Activated gamma-delta T cell treated with Interleukin-2 at 50 U/mL for 16 hours (primary cell): ENCODE data around the gene AK1.
"Not testable (repeated sequence)": the region's sequence is repeated elsewhere in the genome, so short reads cannot be mapped to it uniquely, and the experiment has no call there.

Experiments used
- DNase-seq: peaks from one replicate; pipeline ENCODE4 v3.0.0-alpha.2; 2020

AK1 gene

DNA sequence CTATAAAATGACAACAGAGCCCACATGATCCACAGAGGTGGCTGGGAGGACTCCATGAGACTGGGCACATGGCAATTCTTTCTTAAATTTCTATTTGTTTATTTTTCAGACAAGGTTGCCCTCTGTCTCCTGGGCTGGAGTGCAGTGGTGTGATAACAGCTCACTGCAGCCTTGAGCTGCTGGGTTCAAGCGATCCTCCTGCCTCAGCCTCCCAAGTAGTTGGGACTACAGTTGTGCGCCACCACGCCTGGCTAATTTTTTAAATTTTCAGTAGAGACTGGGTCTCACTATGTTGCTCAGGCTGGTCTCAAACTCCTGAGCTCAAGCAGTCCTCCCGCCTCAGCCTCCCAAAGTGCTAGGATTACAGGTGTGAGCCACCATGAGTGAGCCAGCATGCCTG lies 31.9 kb downstream of the AK1 start:
- DNase-seq, result not testable (repeated sequence)

DNA sequence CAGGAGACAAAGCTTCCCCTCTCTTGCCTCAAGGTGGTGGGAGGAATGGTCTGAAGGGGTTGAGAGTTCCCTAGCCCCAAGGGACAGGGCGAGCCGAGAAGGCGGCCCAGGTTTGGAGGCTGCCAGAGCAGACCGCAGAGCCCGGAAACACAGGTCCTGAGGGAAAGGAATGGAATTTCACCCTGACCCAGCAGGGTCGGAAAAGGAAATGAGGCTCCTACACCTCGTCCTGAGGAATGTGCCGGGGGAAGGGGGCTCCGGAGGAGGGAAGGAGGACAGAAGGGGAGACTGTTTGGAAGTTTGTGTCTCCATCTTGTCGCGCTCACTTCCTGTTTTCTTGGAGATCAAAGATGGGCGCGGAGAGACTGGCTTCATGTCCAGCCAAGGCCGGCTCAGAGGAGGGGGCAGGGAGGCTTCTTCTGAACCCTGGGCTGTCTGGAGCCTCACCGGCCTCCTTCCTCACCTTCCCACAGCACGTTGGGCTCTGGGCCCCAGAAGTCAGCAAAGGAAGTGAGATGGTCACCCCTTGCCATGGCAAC lies 32.6 kb downstream of the AK1 start:
- DNase-seq, result no peak

DNA sequence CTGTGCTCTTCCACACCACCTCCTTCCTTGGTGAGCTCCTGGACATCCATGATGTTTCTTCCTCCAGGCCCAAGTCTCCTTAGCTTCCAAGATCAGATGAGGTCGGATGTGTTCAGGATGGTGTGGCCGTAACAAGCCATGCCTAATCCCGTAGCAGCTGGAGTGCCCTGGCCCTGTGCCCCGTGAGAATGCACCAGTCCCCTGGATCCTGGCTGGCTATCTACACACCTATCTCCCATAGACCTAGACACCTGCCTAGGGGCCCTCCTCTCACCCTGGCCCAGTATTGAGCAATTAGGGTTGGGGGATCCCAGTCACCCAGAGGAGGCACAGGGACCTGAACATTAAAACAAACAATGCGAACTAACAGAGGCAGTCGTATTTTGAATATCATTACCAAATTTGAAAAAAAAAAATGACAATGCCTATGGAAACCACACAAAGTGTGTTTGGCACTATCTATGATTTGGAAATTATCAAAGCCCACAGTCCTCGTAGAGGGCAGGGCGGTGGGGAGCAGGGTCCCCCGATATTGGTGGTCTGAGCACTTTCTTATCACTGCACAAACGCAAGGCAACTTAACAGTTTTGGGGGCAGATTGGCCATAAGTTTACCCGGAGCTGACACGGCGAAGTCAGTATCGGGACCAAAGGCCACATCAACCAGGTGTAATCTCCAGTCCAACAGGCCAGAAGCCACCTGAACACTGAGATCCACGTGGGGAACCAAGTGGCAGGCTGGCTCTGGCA lies 36.2 kb downstream of the AK1 start:
- no peak for DNase-seq

DNA sequence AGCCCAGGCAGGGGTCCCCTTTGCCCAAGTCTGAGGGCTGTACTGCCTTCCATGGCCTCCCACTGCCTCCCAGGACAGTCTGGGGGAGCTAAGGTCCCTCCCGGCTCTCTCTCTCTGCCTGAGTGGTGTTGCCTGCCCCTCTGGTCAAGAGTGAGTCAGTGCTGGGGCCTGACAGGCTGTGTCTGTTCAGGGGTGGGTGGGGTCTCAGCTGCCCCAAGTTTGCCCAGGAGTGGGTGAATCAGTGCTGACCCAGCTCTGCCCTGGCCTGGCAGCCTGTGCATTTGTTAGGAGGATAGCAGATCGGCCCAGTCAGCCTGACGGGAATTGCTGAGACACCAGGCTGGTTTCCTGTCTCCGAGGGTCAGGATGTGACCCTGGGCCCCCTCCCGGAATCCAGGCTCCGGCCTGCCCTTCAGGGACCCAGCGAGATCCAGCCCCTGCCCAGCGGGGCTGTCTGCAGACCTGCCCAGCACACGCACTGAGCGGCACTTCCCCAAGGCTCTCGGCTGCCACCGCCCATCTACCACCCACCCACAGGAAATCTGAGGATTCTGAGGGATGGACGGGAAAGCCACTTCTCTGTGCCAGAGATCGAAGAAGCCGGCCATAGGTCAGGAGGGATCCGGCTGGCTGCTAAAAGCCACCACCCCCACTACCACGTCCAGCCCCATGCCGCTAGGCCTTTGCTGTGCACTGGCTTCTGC lies 38.9 kb downstream of the AK1 start:
- no peak for DNase-seq

DNA sequence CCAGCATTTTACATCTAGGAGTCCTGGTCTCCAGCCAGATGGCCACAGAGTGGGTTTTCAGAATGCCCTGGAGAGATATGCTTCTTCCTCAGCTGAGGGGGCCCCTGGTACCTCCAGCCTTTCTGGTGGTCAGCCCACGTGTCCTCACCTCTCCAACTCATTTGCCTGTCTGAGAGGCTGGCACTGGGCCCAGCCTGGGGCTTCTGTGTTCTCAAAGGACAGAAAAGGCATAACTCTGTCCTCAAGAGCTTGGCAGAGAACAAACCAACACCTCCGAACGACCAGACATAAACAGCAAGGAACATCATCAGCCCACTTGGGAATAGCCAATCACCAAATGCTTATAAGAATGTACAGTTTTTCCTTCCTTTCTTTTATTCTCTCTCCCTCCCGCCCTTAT lies 40.1 kb downstream of the AK1 start:
- no peak for DNase-seq

DNA sequence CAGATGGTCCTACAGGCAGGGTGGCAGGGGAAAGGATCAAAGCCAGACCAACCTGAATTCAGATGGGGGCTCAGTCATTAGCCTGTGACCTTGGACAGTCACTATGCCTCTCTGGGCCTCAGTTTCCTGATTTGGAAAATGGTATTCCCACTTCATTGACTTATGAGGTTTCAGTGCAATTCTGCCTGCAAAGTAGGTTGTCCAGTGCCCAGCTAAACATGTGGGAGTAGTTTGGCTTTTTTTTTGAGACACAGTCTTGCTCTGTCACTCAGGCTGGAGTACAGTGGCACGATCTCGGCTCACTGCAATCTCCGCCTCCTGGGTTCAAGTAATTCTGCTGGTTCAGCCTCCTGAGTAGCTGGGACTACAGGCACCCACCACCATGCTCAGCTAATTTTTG lies 40.9 kb downstream of the AK1 start:
- DNase-seq, result not testable (repeated sequence)

DNA sequence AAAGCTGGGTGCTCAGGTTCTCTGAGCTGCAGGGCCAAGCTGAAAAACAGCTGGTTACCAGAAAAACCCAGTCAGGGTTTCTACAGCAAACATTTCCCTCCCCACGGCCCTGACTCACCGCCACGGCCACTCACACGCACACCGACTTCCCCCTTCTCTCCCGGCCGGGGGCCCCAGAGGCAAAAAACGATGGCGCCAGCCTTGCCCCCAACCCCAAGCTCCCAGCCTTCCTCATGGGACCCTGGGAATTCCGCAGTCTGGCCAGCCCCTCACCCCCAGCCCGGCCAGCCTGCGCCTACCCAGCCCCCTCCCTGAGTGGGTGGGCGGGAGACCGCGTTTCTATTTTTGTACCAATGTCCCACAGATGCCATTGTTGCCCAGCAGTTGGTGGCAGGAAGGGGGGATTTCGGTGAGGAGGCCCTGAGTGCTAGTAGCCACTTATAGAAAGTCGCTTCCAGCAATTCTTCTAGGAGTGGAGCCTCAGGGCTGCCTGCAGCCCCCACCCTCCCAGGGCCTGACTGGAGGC lies 41.4 kb downstream of the AK1 start:
- DNase-seq, result no peak

DNA sequence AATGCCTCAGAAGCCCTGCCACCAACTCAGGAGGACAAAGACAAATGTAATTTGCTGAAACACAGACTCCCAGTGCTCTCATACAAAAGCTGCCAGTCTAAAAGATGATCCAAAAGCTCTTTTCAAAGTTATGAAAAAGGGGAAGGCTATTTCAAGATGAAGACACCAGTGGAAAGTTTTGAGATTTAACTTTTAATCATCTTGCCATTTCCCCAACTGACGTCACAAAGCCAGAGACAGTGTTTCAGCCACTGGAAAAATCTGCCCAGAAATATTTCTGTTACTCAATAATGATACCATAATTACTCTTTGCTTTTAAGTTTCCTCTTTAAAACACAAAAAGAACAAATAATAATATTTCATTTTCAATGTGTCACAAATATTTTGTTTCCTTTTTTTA lies 43.9 kb downstream of the AK1 start:
- DNase-seq, result no peak

DNA sequence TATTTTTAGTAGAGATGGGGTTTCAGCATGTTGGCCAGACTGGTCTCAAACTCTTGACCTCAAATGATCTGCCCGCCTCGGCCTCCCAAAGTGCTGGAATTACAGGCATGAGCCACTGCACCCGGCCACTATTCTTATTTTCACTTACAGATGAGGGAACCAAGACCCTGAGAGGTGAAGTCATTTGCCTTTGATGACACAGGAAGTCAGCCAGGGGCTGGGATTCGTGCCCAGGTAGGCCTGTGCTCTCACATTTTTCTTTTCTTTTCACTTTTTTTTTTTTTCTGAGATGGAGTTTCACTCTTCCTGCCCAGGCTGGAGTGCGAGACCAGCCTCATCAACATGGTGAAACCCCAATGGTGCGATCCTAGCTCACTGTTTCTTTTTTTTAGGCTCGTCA lies 45.2 kb downstream of the AK1 start:
- DNase-seq, result no peak

DNA sequence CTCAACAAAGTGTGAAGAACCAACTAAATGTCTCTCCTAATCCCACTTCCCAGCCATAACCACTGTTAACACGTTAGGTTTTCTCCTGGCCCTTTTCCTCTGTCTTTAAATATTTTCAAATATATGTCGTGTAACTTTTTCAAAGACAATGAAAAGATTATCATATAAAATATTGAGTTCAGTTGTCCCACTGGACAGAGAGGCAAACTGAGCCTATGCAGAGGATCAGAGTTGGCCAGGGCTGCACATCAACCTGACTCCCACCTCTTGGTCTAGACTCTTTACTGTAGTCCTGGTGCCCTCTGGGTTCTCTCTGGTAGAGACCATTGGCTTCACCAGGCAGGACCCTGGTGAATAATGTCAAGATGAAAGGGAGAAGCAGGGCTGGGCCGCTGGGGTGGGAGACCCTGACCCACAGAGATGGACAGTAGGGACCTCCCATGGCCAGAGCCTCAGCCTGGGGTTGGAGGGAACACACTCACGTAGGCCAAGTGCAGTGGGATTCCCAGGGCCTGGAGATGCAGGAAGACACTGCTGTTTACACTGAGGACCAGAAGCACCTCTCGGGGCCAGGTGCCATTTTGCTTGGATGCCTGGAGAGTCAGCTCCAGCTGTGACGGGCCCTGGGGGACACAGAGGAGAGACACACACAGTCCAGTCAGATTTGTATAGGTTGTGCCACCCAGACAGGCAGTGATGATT lies 48.1 kb downstream of the AK1 start:
- DNase-seq, result no peak

DNA sequence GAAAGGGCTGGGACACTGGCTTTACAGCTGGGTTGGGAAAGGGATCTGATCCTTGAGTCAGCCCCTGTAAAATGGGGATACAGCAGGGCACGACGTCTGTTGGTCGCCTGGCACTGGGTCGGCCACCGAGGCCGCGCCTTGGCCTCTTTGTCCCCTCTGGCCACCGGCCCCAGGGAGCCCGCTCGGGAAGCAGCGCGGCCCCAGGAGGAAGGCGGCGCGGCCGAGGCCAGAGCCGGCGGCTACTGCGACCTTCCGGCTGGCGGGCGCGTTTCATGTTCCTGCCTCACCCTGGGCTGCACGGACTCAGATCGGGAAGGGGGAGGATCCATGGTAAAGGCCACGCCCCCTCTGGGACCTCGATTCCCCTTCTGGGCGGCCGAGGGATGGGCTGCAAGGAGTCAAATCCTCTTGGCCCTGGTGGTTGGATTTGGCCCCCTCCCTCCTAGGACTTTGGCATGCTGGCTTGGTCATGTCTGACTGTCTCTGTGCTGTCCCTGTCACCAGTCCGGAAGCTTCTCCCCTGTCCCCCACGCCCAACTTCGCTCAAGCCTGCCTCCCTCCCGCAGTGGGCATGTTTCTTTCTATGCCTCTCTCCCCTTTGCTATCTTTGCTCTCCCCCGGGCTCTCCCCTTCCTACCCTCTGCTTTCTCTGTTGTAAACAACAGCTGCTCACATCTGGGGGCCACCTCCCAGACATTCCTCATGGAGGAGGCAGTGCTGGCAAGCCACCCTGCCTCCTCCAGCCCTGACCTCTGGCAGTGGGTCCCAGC lies 49.0 kb downstream of the AK1 start:
- DNase-seq, result no peak

DNA sequence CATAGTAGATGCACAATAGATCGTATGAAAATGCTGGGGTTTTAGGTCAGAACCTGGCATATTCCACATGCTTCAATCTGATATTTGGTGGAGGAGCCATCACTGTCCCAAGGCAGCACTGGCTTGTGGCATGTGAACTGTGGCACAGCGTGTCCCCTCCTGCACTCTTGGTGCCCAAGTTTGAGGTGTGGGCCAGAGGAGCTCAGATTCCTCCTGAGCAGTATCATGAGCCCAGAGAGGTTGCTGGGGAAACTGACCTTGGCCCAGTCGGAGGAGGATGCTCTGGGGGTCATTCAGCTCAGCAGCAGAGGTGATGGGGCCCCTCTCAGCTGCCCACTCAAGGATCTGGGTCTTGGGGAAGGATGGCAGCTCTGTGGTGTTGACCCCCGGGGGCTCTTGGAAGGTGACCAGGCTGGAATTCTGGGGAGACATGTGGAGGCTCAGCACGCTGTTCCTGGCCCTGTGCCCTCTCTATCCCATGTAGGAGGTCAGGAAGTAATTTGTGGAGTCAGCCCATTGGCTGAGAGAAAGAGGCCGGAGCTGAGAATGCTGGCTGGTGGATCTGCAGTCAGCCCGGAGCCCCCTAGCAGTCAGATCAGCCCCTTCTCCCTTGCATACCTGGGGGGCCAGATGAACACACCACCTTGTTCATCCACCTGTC lies 51.1 kb downstream of the AK1 start:
- DNase-seq, result no peak

DNA sequence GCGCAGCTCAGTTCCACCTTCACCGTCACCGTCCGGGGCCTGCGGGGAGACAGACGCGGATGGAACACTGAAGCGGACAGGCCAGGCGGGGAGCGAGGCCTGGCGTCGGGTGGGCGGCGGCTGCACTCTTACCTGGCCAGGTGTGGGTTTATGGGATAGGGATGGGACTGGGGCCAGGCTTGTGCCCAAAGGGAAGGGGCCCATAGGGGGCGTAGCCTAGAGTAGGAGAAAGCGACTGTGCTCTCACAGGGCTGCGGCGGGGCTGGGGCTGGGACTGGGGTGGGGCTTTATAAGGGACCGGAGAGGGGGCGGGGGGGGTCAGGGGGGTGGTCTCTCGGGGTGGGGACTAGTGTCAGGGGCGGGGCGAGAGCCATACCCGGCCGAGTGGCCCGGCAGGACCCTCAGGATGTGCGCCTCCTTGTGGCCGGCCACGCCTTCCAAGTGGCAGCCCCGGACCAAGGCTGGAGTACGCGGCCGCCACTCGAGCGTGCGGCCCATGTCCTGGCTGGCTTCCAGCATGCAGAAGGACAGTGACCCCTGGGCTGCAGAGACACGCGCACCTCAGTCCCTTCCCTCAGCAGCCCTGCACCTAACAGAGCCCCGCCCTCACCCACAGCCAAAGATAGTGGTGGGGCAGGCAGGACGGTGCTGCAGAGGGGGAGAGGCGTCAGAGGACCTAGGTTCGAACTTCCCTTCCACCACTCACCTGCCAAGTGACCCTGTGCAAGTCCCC lies 52.0 kb downstream of the AK1 start:
- DNase-seq, result no peak

DNA sequence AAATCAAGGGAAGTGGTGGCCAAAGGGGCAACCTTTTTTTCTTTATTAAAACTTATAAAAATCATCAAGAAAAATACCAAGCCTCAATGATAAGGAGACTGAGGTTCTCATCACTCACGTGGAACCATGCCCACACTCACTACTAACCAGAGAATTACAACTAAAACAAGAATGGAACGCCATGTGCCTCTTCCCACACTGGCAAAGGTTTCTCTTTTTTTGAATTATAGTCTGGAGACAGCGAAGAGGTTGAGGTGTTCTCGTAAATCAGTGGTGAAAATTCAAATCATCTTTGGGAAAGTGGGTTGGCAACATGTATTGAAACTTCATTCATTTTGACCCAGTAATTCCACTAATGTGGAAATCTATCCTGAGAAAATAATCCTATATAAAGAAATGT lies 55.4 kb downstream of the AK1 start:
- DNase-seq, result no peak

DNA sequence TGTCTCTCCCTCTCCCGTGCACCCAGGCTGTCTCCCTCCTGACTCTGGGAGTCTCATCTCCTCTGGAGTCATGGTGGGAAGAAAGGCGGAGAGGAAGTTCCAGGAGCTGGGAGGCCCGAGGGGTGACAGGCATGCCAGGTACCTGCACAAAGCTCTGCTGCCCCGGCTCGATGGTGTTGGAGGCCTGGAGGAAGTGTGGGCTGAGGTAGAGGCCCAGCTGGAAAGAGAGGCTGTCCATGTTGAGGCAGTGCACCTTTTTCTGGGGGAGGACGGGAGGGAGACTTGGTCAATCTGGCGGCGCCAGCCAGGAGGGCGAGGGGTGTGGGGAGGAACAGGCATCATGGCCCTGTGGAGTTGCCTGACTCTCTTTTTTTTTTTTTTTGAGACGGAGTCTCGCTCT lies 58.9 kb downstream of the AK1 start:
- no peak for DNase-seq

DNA sequence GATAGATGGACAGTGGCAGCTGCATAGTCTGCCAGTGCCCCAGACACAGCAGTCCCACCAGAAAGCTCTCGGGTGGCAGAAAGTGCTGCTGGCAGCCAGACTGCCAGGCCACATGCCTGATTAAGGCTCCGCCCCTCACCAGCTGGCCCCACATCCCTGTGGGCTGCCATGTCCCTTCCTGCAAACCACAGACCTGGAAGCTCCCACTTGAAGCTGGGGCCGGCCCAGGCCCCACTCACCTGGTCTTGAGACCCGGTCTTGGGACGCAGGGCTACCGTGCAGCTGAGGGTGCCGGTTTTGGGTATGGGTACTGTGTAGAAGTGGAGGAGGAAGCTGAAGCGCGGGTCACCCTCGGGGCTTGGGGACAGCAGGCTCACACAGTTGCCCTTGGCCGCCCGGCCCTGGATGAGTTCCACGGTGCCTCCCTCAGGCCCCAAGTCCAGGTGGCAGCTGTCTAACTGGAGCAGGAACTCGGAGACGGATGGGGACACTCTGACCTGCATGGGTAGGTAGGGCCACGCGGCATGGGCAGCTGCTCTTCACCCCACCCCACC lies 59.5 kb downstream of the AK1 start:
- no peak for DNase-seq

DNA sequence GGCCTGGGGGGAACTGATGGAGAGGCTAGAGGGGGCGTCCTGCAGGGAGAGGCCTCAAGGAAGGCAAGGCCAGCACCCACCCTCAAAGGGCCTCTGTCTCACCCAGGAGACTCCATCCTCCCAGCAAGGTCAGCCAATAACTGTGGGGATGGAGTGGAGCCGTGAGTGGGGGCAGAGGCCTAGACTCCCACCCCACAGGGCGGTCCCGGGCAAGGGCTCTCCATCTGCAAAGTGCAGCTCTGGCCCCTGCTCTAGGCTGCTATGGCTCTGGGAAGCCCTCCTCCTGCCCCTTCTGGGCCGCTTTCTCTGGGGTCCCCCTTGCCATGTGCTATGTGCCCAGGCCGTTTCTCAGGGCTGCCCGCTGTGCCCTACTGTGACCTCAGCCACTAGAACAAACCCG lies 60.7 kb downstream of the AK1 start:
- DNase-seq, result no peak
